GM21390 (cell line): ENCODE measurements around the gene PLEKHG4B.

Experiments used
- ATAC-seq: cut with Tn5 transposase; IDR thresholded peaks from one replicate; pipeline ENCODE4 v1.9.1; 2021; ENCODE audit not compliant: unreplicated experiment

Gene PLEKHG4B

DNA sequence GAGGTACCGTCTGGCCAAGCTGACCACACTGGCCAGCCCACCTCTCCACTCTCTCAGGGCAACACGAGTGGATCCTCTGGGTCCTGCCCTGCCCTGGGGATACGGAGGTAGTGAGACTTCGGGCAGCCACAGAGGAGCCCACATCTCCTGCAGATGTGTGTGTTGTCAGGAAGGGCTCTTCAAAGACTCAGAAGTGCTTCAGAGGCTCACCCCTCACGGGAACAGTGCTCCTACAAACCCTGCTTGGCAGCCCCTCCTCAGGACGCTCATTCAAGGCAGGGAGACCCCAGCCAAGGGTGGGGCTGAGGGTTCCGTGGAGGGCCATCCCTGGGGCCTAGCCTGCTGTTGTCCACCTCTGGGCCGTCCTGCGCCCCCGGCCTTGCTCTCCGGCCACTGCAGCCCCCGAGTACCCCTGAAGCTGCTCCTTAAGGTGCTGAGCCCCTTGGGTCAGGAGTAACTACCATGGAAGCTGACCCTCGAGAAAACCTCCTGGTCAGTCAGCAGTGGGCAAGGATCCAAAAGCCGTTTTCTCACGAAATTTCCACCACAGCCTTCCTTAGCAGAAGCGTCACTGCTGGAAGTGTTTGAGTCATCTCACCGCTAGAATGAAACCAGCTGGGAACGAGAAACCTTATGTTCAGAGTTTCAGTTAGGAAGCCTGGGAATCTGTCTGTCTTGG lies 76.2 kb downstream of the PLEKHG4B start:
- ATAC-seq, result no peak

DNA sequence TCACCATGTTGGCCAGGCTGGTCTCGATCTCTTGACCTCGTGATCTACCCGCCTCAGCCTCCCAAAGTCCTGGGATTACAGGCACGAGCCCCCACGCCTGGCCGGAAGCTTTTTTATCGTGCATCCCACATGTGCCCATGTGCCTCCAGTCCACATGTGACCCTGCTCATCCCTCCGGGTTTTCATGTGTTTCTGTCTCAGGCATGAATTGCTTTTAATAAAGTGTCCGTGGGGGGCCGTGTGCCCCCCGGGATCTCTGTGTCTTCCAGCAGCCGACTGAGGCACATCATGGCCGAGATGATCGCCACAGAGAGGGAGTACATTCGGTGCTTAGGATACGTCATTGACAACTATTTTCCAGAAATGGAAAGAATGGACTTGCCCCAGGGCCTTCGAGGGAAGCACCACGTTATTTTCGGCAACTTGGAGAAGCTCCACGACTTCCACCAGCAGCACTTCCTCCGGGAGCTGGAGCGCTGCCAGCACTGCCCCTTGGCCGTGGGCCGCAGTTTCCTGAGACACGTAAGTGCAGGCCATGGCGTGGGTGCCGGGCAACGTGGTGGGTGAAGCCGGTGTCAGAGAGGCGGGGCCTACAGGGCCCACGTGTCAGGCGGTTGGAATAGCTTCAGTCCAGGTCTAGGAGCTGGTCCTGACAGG lies 77.2 kb downstream of the PLEKHG4B start:
- no peak for ATAC-seq

DNA sequence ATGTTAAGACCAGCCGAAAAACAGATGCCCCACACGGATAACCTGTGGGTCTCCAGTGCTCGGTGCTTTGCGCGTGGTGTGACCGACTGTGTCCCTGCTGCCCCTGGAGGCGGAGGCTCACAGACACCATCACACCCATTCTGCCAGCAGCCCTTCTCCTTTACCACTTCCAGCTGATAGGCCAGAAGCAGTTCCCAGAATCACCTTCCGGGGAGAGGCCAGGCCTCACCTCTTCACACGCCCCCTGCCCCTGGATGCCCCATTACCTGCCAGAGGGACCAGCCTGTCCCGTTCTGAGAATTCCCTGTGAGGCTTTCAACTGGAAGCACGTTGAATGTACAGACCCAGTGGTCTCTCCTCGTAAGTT lies 77.7 kb downstream of the PLEKHG4B start:
- ATAC-seq, result no peak

DNA sequence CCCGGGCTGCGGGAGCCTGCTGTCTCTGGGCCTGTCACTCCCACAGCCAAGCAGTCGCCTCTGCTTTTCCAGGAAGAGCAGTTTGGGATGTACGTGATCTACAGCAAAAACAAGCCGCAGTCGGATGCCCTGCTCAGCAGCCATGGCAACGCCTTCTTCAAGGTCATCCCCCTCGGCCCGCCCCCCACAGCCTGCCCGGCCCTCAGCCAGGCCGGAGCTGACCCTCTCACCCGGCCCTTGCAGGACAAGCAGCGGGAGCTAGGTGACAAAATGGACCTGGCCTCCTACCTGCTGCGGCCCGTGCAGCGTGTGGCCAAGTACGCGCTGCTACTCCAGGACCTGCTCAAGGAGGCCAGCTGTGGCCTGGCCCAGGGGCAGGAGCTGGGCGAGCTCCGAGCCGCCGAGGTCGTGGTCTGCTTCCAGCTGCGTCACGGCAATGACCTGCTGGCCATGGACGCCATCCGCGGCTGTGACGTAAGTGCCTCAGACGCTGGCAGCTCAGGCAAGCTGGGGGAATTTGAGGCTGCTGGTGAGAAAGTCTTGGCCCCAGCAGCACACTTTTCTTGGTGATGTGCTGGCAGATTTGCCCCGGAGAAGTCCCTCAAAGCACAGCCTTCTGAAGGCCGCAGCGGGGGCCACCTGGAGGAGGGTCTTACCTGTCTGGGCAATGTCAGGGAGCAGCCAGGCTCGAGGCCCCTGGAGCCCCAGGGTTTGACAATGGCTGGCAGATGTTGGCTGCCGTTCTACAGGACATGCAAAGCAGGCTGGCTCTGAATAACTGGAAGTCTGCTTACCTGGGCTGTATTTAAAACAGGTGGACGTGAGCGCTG lies 79.2 kb downstream of the PLEKHG4B start:
- ATAC-seq, result no peak

DNA sequence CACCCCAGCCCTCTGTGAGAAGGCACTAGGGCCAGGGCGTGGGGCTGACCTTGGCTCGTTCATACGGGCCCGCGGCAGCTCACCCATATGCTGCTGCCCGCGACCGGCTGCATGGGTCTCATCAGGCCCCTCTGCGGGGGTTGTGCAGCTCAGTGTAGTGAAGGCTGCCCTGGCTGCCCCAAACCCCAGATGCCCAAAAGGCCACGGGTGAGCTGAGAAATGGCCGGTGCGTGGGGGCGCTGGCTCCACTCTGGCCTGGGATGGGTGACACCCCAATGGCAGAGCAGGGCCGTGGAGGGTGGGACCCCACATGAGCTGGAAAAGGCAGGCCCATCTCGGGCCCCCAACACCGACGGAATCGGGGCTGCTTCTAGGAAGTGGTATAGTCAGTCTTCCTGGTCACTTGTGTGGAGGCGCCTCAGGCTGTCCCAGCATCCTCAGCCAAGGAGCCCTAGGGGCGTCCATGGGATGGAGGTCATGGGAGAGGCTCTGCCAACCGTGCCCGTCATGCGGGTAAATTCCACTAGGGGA lies 79.9 kb downstream of the PLEKHG4B start:
- ATAC-seq, result no peak

DNA sequence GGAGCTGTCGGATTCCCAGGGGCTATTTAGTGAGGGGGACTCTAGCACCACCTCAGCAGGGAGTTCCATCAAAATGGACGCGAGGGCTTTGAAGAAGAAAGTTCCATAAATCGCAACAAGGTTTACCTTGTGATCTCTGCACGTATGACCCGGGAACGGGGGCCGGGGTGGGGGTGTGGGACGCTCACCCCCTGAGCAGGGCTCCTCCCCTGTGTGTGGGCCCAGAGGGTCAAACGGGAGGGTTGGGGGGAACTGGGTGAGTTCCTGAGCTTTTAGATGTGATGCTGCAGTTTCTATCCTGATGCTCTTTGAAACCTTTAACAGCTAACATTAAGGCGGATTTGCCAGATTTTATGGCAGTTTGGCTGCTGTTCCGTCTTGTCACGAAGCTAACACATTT lies 80.5 kb downstream of the PLEKHG4B start:
- ATAC-seq, result no peak

DNA sequence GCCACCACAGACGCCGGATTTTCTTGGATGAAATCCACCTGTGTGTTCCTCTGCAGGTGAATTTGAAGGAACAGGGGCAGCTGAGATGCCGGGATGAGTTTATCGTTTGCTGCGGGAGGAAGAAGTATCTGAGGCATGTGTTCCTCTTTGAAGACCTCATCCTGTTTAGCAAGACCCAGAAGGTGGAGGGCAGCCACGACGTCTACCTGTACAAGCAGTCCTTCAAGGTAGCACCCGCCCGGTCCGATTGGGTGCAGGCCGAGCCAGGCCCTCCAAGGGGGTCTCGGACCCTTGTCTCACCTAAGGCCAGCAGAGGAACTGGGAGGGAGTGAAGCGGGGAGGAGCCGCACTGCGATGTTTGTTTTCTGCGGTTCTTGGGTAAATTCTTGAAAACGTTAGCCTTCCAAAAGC lies 80.9 kb downstream of the PLEKHG4B start:
- ATAC-seq, result no peak

DNA sequence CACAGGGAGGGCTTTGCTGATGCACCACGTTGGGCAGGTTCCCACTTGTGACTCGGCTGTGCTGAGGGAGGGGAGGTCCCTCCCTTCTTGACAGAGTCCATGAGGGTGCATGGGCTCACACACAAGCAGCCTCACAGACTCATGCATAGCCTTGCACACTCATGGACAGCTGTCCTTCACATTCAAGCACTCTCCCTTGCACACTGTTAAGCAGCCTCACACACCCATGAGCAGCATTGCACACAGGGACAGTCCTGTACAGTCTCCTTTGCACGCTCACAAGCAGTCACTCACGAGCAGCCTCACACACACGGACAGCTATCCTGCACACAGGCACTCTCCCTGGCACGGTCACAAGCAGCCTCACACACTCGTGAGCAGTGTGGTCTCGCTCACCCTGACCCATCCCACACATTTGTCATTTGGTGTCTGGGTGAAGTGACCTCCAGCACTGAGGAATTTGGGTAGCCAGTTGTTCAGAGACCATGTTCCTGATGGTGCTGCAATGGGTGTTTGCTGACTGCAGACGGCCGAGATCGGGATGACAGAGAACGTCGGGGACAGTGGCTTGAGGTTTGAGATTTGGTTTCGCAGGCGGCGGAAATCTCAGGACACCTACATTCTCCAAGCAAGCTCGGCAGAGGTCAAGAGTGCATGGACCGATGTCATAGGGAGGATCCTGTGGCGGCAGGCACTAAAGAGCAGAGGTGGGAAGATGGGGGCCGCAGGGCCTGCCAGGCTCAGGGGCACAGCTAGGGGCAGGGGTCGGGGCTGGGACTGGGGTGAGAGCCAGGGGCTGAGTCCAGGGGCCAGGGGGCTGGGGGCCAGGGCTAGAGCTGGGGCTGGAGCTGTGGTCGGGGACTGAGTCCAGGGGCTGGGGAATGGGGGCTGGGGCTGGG lies 81.7 kb downstream of the PLEKHG4B start:
- ATAC-seq, result no peak

DNA sequence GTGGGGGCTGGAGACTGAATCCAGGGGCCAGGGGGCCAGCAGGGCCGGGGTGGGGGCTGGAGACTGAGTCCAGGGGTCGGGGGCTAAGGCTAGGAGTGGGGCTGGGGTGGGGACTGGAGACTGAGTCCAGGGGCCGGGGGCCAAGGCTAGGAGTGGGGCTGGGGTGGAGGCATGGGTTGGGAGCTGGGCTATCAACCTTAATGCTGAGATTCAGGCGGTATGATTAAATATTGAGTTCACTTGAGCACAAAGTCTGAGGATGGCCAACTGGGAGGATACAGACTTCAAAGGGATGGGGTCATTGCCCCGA lies 82.3 kb downstream of the PLEKHG4B start:
- ATAC-seq, result no peak

DNA sequence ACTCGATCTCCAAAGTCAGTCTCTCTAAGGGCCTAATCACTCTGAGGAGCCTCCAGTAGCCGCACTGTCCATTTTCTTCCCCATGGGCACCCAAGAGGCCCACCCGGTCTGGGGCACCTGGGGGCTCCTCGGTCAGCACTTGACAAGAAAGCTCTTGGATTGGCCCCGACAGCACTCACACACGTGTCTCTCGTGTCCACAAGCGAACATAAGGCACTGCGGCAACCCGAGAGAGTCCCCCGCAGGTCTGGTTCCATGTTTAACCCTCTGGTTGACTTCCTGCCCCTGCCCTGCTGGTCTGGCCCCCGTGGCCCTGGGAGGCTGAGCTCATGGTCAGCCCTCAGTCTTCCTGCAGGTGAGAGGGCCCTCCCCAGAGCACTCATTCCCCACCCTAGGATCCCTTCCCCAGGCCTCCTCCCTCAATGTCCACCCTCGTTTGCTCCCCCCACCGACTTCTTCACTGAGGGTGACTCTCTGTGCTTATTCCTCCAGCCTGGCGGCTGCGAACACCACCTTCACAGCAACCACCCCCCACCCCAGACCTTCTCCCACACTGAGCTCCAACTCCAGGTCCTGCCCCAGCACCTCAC lies 83.0 kb downstream of the PLEKHG4B start:
- no peak for ATAC-seq

DNA sequence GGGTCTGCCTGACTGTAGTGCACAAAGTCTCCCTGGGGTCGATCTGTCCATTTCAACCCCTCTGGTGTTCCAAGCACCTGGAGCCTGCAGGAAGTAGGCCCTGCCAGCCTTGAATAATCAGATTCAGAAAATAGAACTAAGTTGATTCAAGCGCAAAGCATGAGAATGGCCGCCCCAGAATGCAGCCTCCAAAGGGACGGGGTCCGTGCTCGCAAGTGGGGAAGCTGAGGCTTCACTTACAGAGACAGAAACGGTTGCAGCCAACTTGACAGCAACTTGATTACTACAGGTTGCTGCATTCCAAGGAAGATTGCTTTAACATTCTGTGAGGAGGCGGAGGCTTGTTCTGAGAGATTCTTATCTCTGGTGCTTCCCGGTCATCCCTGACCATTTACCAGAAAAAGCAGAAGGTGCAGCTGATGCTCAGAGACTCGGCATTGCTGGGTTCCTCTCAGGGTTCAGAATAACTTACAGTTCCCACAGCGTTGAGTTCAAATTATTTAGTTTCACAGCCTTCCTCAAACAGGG lies 84.4 kb downstream of the PLEKHG4B start:
- no peak for ATAC-seq

DNA sequence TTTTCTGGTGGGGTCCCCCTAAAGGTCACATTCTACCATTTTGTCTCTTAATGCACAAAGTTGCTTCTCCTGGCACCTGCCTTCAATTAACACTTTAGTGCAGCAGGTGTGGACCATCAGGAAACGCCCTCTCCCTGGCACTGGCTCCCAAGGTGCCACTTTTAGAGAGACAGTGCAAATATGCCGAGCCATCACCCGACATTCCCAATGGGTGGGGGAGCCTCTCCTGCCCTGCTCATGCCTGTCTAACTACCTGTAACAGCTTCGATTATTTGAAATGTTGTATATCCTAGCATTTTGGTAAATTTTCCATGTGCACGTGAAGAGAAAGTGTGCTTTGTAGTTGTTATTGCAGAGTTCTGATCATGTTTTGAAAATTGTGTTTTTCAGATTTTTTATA lies 86.1 kb downstream of the PLEKHG4B start:
- no peak for ATAC-seq

DNA sequence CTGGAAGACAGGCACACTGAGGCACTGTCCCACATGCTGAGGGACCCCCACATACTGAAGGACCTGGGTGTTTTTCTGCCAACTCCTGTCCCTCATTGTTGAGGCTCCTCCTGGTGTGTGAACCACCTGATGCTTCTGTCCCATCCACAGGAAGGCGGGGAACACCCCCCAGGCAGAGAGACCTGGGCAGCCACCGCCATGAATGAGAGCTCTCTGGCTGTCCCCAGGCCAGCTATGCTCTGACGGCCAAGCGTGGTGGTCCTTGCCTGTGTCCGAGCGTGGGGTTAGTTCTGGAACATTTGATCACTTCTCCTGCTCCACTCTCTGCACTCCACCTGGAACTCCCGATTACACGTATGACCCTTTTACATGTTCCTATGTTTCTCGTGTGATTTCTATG lies 87.4 kb downstream of the PLEKHG4B start:
- ATAC-seq, result no peak

DNA sequence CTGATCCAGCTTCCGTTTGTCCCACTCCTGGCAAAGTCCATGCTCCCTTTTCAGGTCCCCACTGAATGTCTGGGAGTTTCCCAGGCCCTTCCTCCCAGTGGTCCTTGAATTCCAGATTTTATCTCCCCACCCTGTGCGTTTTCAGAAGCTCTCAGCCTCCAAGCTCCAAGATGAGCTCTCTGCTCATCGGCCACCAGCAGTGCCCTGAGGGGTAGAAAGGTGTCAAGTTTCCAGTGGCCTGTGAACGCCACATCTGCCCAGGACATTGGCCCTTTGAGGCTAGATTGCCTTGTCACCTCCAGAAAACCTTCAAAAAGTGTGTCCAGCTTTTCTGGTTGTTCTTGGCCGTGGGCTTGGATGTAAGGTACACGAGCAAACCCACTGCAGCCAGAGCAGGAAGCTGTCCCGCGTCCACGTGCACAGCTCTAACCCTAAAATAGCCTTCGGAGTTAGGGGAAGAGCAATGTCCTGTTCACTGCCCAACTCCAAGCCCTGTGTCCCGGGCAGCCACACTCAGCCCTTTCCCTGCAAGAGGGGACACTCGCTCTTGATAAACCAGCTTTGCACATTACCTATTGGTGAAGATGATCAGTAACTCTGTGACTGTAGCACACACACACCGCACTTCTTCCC lies 88.4 kb downstream of the PLEKHG4B start:
- no peak for ATAC-seq

DNA sequence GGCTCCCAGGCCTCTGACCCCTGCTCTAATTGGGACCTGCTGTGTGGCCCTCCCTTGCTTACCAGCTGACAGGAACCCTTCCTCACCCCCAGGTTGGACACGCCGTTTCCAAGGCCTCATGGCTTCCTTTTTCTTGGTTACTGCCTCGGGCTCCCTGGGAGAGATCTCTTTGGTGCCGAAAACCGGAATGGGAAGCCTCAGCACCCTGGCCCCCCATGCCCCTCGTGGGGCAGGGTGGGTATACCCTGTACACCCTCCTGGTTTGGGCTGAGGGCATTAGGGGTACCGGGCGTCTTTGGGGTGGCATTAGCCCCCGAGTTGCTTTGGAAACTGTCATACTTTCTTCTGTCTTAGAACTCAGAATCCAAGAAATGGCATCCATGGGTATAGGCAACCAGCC lies 89.2 kb downstream of the PLEKHG4B start:
- no peak for ATAC-seq

DNA sequence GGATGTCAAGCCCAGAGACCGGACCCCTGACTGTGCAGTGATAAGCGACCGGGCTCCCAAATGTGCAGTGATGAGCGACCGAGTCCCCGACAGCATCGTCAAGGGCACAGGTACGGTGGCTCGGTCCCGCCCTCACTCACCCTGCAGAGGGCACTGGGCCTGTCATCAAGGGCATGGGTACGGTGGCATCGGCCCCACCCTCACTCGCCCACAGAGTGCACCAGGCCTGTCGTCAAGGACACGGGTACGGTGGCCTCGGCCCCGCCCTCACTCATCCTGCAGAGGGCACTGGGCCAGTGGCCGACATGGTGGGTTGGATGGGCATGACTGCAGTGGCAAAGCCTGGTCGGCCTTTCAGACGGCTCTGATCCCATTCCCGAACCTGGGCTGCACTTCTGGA lies 89.6 kb downstream of the PLEKHG4B start:
- ATAC-seq, result no peak

DNA sequence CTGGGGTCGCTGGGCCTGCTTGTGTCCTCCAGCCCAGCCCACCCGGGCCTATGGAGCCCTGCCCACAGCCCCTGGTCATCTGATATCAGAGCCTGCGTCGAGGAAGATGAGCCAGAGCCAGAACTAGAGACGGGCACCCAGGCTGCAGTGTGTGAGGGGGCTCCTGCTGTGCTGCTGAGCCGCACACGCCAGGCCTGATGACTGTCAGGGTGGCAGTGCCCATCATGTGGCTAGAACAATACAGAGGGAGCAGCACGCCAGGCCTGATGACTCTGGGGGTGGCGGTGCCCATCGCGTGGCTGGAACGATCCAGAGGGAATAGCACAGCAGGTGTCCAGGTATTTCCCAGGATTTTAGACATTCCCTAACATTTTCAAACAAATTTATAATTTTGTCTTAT lies 90.2 kb downstream of the PLEKHG4B start:
- ATAC-seq, result no peak

DNA sequence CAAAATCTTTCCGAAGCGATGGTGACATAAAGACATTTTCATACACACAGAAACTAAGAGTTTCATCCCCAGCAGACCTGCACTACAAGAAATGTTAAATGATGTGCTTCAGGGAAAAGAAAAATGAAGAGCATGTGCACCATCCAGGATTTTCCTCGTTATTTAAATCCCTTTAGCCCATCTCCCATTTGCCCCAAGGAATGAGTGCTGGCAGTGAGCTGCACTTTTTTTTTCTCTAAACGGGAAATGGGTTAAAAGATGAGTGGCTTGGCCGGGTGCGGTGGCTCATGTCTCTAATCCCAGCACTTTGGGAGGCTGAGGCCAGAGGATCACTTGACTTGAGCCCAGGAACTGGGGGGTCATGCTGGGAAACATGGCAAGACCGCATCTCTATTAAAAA lies 92.5 kb downstream of the PLEKHG4B start:
- no peak for ATAC-seq

DNA sequence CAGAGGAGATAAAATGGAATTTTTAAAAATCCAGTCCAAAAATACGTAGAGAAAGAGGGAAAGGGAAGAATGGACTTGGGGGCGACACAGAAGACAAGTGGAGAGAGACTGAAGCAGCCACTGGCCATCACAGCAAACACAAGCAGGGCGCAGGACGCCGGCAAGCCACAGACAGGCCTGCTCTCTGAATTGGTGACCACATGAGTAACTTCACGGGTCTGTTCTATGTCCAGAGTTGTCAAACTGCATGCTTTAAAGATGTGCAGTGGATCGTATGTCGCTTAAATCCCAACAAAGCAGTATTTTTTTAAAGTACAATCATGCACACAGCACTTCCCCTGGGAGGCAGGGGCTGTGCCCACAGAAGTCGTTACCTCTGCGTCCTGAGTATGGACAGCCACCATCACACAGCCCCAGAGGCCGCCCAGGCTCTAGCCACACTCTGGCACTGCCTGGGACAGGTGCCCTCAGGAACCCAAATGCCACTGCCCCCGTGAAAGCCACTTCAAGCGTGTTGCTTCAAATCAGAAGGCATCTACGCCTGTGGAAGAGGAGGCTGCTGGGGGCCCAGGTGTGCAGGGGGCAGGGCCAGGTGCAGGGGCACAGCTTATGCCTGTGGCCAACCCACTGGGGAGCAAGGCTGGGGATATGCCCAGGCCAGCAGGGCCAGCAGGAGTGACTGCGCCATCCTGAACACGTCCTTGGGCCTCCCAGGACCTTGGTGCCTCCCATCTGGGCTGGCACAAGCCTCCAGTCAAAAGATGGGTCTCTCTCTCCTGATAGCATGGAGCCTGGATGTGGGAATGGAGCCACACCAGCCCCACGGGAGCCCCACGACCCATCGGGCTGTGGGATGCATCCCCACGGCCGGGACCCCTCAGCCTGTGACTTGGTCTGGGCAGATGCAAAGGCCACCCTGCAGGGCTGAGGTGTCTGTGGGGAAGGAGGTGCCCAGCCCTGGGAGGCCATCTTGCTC lies 93.4 kb downstream of the PLEKHG4B start:
- ATAC-seq, result no peak
